ENCODE data around the gene NRG3.

Gene NRG3

GRCh38 chr10:81877596-81877995, 2.6 kb downstream of the NRG3 start:
- FAIRE-seq (no peak), DNase-seq (ENCODE audit: extremely low spot score, insufficient read length, low read depth) (no peak)

- FAIRE-seq: no peak
- no peak for DNase-seq (ENCODE audit: extremely low spot score, insufficient read length, low read depth)
Observed at GRCh38 chr10:81882011-81882410, 7.0 kb downstream of the NRG3 start.

GRCh38 chr10:81884856-81885255, 9.9 kb downstream of the NRG3 start:
- FAIRE-seq (no peak), DNase-seq (ENCODE audit: extremely low spot score, insufficient read length, low read depth) (no peak)

- DNase-seq (ENCODE audit: extremely low spot score, insufficient read length, low read depth) (no peak), FAIRE-seq (no peak)
Observed at GRCh38 chr10:81885491-81885890, 10.5 kb downstream of the NRG3 start.

- no peak for DNase-seq (ENCODE audit: extremely low spot score, insufficient read length, low read depth)
- no peak for FAIRE-seq
Observed at GRCh38 chr10:81886939-81887338, 11.9 kb downstream of the NRG3 start.

GRCh38 chr10:81889181-81889769, 14.3 kb downstream of the NRG3 start:
- FAIRE-seq (no peak), DNase-seq (ENCODE audit: extremely low spot score, insufficient read length, low read depth) (no peak)

- FAIRE-seq (no peak), DNase-seq (ENCODE audit: extremely low spot score, insufficient read length, low read depth) (no peak)
Observed at GRCh38 chr10:81894616-81895015, 19.6 kb downstream of the NRG3 start.

- DNase-seq (ENCODE audit: extremely low spot score, insufficient read length, low read depth) (no peak), FAIRE-seq (no peak)
Observed at GRCh38 chr10:81898518-81898917, 23.5 kb downstream of the NRG3 start.

GRCh38 chr10:81900989-81901388, 26.0 kb downstream of the NRG3 start:
- FAIRE-seq (no peak), DNase-seq (ENCODE audit: extremely low spot score, insufficient read length, low read depth) (no peak)

- DNase-seq (ENCODE audit: extremely low spot score, insufficient read length, low read depth): no peak
- no peak for FAIRE-seq
Observed at GRCh38 chr10:81903472-81903871, 28.5 kb downstream of the NRG3 start.

GRCh38 chr10:81905161-81905560, 30.2 kb downstream of the NRG3 start:
- DNase-seq (ENCODE audit: extremely low spot score, insufficient read length, low read depth): no peak
- no peak for FAIRE-seq

- FAIRE-seq: no peak
Observed at GRCh38 chr10:81909453-81909852, 34.5 kb downstream of the NRG3 start.

GRCh38 chr10:81911328-81911727, 36.3 kb downstream of the NRG3 start:
- no peak for DNase-seq (ENCODE audit: extremely low spot score, insufficient read length, low read depth)
- no peak for FAIRE-seq

More at GRCh38 chr10:81909453-81909852, 34.5 kb downstream of the NRG3 start:
- DNase-seq (ENCODE audit: extremely low spot score, insufficient read length, low read depth): no peak

- FAIRE-seq: no peak
- DNase-seq (ENCODE audit: extremely low spot score, insufficient read length, low read depth): no peak
Observed at GRCh38 chr10:81914736-81915503, 39.9 kb downstream of the NRG3 start.

- FAIRE-seq: no peak
- no peak for DNase-seq (ENCODE audit: extremely low spot score, insufficient read length, low read depth)
Observed at GRCh38 chr10:81915504-81915897, 40.5 kb downstream of the NRG3 start.

- FAIRE-seq: no peak
Observed at GRCh38 chr10:81917666-81918065, 42.7 kb downstream of the NRG3 start.

GRCh38 chr10:81918766-81919165, 43.8 kb downstream of the NRG3 start:
- DNase-seq (ENCODE audit: extremely low spot score, insufficient read length, low read depth) (no peak), FAIRE-seq (no peak)

More at GRCh38 chr10:81917666-81918065, 42.7 kb downstream of the NRG3 start:
- DNase-seq (ENCODE audit: extremely low spot score, insufficient read length, low read depth): no peak

GRCh38 chr10:81920213-81920829, 45.3 kb downstream of the NRG3 start:
- FAIRE-seq: no peak
- DNase-seq (ENCODE audit: extremely low spot score, insufficient read length, low read depth): no peak

GRCh38 chr10:81928119-81928518, 53.1 kb downstream of the NRG3 start:
- DNase-seq (ENCODE audit: extremely low spot score, insufficient read length, low read depth): no peak
- FAIRE-seq: no peak

GRCh38 chr10:81943583-81943982, 68.6 kb downstream of the NRG3 start:
- no peak for DNase-seq (ENCODE audit: extremely low spot score, insufficient read length, low read depth)
- no peak for FAIRE-seq

- DNase-seq (ENCODE audit: extremely low spot score, insufficient read length, low read depth) (no peak), FAIRE-seq (no peak)
Observed at GRCh38 chr10:81944609-81945008, 69.6 kb downstream of the NRG3 start.

Measured in GM18507 (cell line).